HepG2 (cell line): Measurements from ENCODE around the gene CXCR5. TPM values are rescaled to one million over a fixed set of nuclear protein-coding genes. Genes with fewer than 3 reads are reported as not detected.

Source experiments
- ARID4A ChIP-seq: sonication (generic); formaldehyde crosslinking; IDR thresholded peaks from 2 replicates; pipeline ENCODE4 v1.5.0; 2020; ENCODE audit warnings: mild to moderate bottlenecking, missing genetic modification reagents, borderline replicate concordance
- GLMP ChIP-seq: sonication (generic); formaldehyde crosslinking; IDR thresholded peaks from 2 replicates; pipeline ENCODE4 v1.9.0; 2021; ENCODE audit warnings: missing genetic modification reagents, mild to moderate bottlenecking, borderline replicate concordance
- HDAC1 ChIP-seq: sonication (generic); formaldehyde crosslinking; IDR thresholded peaks from 2 replicates; pipeline ENCODE4 v1.5.1; 2020; ENCODE audit warnings: mild to moderate bottlenecking, missing genetic modification reagents
- HOXA5 ChIP-seq: sonication (generic); formaldehyde crosslinking; IDR thresholded peaks from 2 replicates; pipeline ENCODE4 v1.4.0; 2020; ENCODE audit warnings: missing genetic modification reagents
- MAFK ChIP-seq, 2 experiments: IDR thresholded peaks in 1 of 2; conservative IDR thresholded peaks in 1 of 2; 2 replicates each; pipeline ENCODE4 v1.6.1; 2011; ENCODE audit warnings: improper control_type of control experiment in 2 of 2, low read length in 2 of 2
- MNT ChIP-seq: fragments of 450-650 bp; IDR thresholded peaks from 2 replicates; pipeline ENCODE4 v1.6.1; 2016
- SMYD3 ChIP-seq: sonication (generic); formaldehyde crosslinking; IDR thresholded peaks from 2 replicates; pipeline ENCODE4 v1.8.1; 2023; ENCODE audit warnings: mild to moderate bottlenecking, missing genetic modification reagents
- SNRNP70 ChIP-seq: fragments of 200-400 bp; formaldehyde crosslinking; IDR thresholded peaks from 2 replicates; pipeline ENCODE4 v1.6.1; 2017; ENCODE audit warnings: mild to moderate bottlenecking, low read depth, low read length, moderate library complexity
- TBX2 ChIP-seq: sonication (generic); formaldehyde crosslinking; IDR thresholded peaks from 2 replicates; pipeline ENCODE4 v1.5.0; 2020; ENCODE audit warnings: missing genetic modification reagents, mild to moderate bottlenecking, borderline replicate concordance
- U2AF2 ChIP-seq: fragments of 200-400 bp; formaldehyde crosslinking; IDR thresholded peaks from 2 replicates; pipeline ENCODE4 v1.6.1; 2017; ENCODE audit warnings: low read depth, mild to moderate bottlenecking, low read length
- ZBTB37 ChIP-seq: sonication (generic); formaldehyde crosslinking; IDR thresholded peaks from 2 replicates; pipeline ENCODE4 v1.4.0; 2020; ENCODE audit warnings: mild to moderate bottlenecking, missing genetic modification reagents
- ZNF460 ChIP-seq: sonication (generic); formaldehyde crosslinking; IDR thresholded peaks from 2 replicates; pipeline ENCODE4 v1.5.1; 2020; ENCODE audit warnings: missing genetic modification reagents, mild to moderate bottlenecking, borderline replicate concordance
- ZNF788 ChIP-seq: sonication (generic); formaldehyde crosslinking; IDR thresholded peaks from 2 replicates; pipeline ENCODE4 v1.5.0; 2020; ENCODE audit warnings: mild to moderate bottlenecking, missing genetic modification reagents, borderline replicate concordance
- ZSCAN12 ChIP-seq: sonication (generic); formaldehyde crosslinking; IDR thresholded peaks from 2 replicates; pipeline ENCODE4 v1.9.0; 2021; ENCODE audit warnings: mild to moderate bottlenecking, missing genetic modification reagents
- polyA plus RNA-seq, 8 experiments: library from polyadenylated mRNA; depleted of rRNA in 3 of 8; stranded (reverse) in 7 of 8; unstranded in 1 of 8; fragments of >200 nt; fragmentation: Illumina TruSeq in 4 of 8; extraction: Trizol in 4 of 8; gene quantifications; 2 replicates each; pipeline versions ENCODE4 v1.2.1 to v1.2.3, GENCODE V29; 2011 to 2016; ENCODE audit warnings: low read depth in 4 of 8, missing spikeins in 1 of 8, mixed read lengths in 1 of 8; ENCODE audit not compliant: insufficient read depth in 1 of 8
- total RNA-seq, 5 experiments: library from RNA; depleted of rRNA; stranded (reverse); fragments of >200 nt; fragmentation: Illumina TruSeq; extraction: Trizol; gene quantifications; 2 replicates each; pipeline ENCODE4 v1.2.3, GENCODE V29; 2016; ENCODE audit warnings: low read depth in 1 of 5
- TF ChIP-seq, protein P1 (sequence below): sonication (generic); formaldehyde crosslinking; IDR thresholded peaks from 2 replicates; pipeline ENCODE4 v1.5.0; 2020; ENCODE audit warnings: mild to moderate bottlenecking, missing genetic modification reagents, moderate library complexity

The CXCR5 gene
- total and polyA plus RNA-seq, 2 of the 13 experiments (the other 11 are each of a cell fraction or from before 2014, with no cell fraction given), result not detected

DNA sequence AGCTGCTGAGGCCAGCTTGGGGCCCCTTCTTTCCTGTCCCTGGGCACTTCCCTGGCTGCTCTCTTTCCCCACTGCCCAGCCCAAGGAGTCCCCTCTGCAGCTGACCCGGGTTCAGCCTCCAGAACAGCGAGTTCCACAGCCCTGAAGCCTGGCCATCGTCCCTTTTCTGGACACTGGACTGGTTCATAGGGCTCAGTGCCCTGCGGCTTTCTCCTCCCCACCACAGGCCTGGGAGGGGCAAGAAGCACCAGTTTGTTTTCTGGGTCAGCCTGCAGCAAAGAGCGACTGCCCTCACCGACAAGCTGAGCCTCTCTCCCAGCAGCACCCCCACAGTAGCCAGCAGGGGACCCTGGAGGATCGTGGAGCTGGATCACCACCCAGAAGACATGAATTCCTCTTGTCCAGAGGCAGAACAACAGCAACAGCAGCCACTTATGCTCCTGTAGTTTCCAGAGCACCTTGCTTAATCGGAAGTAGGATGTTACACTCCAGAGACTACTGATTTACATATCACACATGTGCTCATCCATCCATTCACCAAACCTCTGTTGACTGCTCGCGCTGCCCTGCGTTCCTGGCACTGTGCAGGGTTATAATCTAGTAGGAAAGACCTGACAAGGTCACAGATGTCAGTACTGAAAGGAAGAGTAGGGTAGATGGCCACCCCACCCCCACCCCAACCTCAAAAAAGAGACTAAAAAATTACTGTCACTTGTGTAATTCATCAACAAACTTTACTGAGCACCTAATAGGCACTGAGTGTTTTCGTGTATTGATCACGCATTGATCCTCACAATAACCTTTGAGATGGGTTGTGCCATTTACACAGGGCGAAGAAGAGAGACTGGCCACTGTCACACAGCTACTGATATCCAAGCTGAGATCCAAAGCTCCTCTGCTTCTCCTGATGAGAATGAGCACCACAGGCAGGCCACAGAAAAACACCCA is 13.0 kb upstream of the CXCR5 start (continued):
- TF ChIP-seq ZBTB37 (CRISPR knock-in tag), result no peak
- no peak for TF ChIP-seq MNT
- TF ChIP-seq SMYD3, result no peak
- no peak for TF ChIP-seq ZSCAN12 (CRISPR knock-in tag)
- TF ChIP-seq ZNF788, result no peak
- no peak for TF ChIP-seq GLMP (CRISPR knock-in tag)
- no peak for TF ChIP-seq U2AF2
- TF ChIP-seq ARID4A, result no peak
- TF ChIP-seq MAFK (conservative IDR thresholded peaks at IDR 0.05 in 1 of 2, IDR thresholded peaks at IDR 0.05 in 1 of 2; ENCODE audit: low read length in 2 of 2), result no peak
- no peak for TF ChIP-seq TBX2 (CRISPR knock-in tag)
- TF ChIP-seq HDAC1 (CRISPR knock-in tag), result no peak
- no peak for TF ChIP-seq ZNF460 (CRISPR knock-in tag)
- no peak for TF ChIP-seq SNRNP70
- 0 out of 2 replicates have a peak, but pooled peaks have one; percentile 46 for TF ChIP-seq HOXA5 (CRISPR knock-in tag)
- TF ChIP-seq, protein P1, sequence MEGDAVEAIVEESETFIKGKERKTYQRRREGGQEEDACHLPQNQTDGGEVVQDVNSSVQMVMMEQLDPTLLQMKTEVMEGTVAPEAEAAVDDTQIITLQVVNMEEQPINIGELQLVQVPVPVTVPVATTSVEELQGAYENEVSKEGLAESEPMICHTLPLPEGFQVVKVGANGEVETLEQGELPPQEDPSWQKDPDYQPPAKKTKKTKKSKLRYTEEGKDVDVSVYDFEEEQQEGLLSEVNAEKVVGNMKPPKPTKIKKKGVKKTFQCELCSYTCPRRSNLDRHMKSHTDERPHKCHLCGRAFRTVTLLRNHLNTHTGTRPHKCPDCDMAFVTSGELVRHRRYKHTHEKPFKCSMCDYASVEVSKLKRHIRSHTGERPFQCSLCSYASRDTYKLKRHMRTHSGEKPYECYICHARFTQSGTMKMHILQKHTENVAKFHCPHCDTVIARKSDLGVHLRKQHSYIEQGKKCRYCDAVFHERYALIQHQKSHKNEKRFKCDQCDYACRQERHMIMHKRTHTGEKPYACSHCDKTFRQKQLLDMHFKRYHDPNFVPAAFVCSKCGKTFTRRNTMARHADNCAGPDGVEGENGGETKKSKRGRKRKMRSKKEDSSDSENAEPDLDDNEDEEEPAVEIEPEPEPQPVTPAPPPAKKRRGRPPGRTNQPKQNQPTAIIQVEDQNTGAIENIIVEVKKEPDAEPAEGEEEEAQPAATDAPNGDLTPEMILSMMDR (CRISPR knock-in tag), result peak; percentile 56
